ENCODE results near the gene CTTNBP2.

GRCh38 chr7:117705630-117706029 is 167.6 kb downstream of the CTTNBP2 start:
- TF ChIP-seq CTCF (conservative IDR thresholded peaks at IDR 0.05 in 1 of 2, IDR thresholded peaks at IDR 0.05 in 1 of 2; ENCODE audit: low read depth in 1 of 2, low read length in 2 of 2) (no peak), EZH2 (IDR thresholded peaks at IDR 0.05; ENCODE audit: low read length, missing control alignments) (no peak)

Data from fibroblast of lung (primary cell).